Cardiac fibroblast (primary cell): ENCODE measurements around the gene ROS1.

Source experiments
- DNase-seq, 2 donors: peaks; one replicate each; pipeline versions ENCODE4 v3.0.0 to v3.0.0-alpha.2; 2010; ENCODE audit warnings: low read depth in 2 of 2
- H3K4me3 ChIP-seq, 2 donors: replicated peaks in 1 of 2; 1 replicate in 1 of 2; 2 replicates in 1 of 2; pipeline ENCODE4 v1.5.1; 2011; ENCODE audit warnings: low read depth in 2 of 2, low read length in 2 of 2, mild to moderate bottlenecking in 2 of 2, moderate library complexity in 1 of 2
- TF ChIP-seq, protein P1 (sequence below): IDR thresholded peaks from one replicate; pipeline ENCODE4 v1.5.1; 2011; ENCODE audit warnings: low read depth, mild to moderate bottlenecking, low read length, inconsistent platforms

Gene ROS1

DNA sequence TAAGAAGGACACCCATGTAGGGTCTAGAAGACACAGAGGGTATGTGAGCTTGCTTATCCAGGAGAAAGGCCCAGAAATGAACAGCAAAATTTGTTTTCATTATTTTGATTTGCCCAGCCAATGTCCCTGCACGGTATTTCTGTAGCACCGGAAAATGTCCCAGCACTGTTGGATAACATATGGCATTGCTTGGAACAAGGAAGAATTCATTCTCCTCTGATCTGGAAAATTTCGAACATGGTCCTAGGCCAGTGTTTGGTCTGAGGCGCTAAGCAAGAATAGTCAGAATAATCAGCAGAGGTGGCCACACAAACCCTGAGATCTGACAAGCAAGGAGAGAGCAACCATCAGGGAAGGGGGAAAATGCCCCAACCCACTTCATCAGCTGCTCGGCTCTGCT lies 26.6 kb downstream of the ROS1 start:
- TF ChIP-seq, protein P1, sequence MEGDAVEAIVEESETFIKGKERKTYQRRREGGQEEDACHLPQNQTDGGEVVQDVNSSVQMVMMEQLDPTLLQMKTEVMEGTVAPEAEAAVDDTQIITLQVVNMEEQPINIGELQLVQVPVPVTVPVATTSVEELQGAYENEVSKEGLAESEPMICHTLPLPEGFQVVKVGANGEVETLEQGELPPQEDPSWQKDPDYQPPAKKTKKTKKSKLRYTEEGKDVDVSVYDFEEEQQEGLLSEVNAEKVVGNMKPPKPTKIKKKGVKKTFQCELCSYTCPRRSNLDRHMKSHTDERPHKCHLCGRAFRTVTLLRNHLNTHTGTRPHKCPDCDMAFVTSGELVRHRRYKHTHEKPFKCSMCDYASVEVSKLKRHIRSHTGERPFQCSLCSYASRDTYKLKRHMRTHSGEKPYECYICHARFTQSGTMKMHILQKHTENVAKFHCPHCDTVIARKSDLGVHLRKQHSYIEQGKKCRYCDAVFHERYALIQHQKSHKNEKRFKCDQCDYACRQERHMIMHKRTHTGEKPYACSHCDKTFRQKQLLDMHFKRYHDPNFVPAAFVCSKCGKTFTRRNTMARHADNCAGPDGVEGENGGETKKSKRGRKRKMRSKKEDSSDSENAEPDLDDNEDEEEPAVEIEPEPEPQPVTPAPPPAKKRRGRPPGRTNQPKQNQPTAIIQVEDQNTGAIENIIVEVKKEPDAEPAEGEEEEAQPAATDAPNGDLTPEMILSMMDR, result no peak
- H3K4me3 ChIP-seq, result no peak overlapping the region
- no peak for DNase-seq

DNA sequence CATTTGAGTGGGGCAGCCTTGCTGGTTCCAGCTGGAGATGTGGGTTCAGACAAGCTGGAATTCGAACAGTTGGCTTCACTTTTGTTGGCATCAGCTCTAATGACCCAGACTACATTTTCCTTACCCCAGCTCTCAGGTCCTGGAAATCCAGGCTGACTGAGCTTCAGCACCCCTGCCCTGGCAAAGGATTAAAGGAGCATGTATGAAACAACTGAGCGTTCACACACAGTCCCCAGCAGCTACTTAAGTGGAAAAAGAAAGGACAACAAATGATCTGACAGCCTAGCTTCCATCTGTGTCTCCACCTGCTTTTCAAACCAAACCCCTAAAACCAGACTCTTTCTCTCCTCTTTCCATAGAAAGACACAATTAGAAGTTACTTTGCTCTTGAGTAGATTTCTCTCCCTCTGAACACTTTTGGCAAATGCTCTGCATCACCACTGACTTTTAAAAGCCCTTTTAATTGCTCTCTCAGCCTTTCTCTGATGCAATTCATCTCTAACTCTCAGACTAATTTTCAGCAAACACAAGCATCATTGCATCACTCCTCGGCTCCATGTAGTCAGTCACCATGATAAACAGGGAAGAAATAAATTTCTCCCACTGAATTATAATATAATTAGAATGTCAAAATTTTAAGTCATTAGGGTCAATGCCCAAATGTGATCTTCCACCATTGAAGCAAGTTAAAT lies 28.1 kb downstream of the ROS1 start:
- DNase-seq, result peak; percentile 6 to 16
- no peak overlapping the region for H3K4me3 ChIP-seq
- TF ChIP-seq, protein P1, result no peak

DNA sequence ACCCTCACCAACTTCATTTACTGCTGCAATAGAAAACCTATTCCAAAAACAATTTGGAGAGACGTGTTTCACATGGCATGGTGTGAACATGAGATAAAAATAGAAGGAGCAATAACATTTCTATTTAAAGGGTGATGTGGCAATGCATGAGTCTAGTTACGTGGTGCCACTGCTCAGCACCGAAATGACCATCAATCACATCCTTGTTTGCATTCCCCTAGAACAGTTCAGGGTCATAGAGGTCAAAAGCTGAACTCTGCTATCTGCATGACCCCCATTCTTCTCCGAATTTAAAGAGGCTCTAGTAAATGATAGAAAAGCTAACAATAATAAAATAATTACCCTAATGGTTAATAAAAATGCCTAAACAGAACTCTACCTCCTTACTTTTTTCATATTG lies 29.5 kb downstream of the ROS1 start:
- DNase-seq, result no peak
- TF ChIP-seq, protein P1, result no peak

DNA sequence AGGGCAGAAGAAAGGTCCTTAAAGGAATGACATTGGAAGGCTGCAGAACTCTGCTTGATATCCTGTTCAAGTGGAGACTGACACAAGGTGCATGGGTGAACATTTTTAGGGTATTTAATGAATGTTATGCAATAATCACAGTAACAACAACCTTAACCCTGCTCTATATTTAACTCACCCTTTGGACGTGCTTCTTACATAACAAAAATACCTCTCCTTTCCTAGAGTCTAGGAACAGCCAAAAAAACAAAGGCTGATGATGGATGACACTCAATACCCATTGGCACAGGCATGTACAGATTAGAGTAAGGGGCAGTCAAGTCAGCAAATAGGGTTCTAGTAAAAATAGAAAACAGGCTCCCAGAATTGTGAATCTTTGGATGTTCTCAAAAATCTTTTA lies 30.6 kb downstream of the ROS1 start:
- TF ChIP-seq, protein P1, result no peak
- no peak overlapping the region for H3K4me3 ChIP-seq
- no peak for DNase-seq

More for the DNA sequence above, 29.5 kb downstream of the ROS1 start:
- H3K4me3 ChIP-seq, result no peak overlapping the region

DNA sequence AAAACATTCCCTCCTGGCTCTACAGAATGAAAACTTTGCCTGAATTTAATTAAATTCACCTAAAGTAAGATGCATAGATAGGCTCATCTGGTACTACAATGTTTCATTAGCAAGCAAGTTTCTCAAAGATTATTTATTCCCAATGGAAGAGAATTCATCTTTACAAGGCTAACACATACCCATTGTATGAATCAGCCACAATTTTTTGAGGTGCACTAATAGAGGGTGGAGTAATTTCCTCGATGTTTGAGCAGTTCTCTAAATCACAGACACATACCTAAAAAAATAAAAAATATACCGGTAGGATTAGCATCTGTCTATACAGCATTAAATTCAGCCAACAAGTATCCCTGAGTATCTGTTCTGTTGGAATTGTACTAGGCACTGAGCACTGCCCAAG lies 32.7 kb downstream of the ROS1 start:
- TF ChIP-seq, protein P1, result no peak
- DNase-seq, result peak in 1 of 2 donors; percentile 12
- H3K4me3 ChIP-seq, result no peak overlapping the region

DNA sequence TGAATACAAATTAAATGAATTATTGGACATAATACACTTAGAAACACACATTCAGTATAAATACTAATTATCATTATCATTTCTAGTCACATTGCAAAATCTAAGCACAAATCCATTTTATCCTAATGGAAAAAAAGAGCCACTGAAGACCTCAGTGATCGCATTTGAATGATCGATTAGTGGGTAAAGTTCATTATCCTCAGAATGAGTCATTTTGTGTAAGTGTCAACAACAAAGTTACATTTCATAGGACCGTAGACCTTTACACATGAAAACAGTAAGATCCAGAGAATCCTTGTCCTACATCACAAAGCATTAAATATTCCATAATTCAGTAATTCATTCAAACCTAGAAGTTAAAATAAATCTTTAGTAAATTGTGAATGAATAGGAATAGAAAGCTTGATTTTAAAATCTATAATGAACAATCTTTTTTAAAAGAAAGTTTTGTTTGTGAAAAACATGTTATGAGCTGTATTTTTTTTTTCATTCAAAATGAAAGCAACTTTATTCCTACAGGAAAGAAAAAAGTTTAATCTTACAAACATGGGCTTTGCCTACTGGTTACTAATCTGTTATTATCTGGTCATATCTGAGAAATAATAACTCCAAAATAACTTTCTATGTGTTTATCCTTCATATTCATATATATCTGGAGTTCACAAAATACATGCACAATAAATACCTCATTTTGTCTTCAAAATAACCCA lies 33.7 kb downstream of the ROS1 start:
- TF ChIP-seq, protein P1, result no peak
- H3K4me3 ChIP-seq, result no peak overlapping the region
- DNase-seq, result no peak
